Measurements from ENCODE around the gene LRRC75B.
"Not testable (repeated sequence)": the region's sequence is repeated elsewhere in the genome, so short reads cannot be mapped to it uniquely, and the experiment has no call there.

The LRRC75B gene

DNA sequence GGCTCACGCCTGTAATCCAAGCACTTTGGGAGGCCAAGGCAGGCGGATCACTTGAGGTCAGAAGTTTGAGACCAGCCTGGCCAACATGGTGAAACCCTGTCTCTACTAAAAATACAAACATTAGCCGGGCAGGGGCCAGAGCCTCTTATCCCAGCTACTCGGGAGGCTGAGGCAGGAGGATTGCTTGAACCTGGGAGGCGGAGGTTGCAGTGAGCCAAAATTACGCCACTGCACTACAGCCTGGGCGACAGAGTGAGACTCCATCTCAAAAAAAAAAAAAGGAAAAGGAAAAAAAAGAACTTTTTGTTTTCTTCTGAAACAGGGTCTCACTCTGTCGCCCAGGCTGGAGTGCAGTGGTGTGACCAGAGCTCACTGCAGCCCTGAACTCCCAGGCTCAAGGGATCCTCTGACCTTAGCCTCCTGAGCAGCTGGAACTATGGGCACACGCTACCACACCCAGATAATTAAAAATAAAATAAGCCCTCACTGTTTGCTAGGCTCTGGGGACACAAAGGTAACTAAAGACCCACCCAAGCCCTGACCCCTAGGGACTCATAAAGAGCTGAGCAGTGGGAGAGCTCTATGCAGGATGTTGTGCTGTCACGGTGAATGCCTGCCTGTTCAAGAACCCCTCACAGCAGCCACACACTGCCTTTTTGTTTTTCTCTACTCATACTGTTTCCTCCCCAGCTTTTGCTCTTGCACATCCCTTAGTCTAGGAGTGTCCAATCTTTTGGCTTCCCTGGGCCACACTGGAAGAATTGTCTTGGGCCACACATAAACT lies 40.2 kb downstream of the LRRC75B start:
- not testable (repeated sequence) for DNase-seq

DNA sequence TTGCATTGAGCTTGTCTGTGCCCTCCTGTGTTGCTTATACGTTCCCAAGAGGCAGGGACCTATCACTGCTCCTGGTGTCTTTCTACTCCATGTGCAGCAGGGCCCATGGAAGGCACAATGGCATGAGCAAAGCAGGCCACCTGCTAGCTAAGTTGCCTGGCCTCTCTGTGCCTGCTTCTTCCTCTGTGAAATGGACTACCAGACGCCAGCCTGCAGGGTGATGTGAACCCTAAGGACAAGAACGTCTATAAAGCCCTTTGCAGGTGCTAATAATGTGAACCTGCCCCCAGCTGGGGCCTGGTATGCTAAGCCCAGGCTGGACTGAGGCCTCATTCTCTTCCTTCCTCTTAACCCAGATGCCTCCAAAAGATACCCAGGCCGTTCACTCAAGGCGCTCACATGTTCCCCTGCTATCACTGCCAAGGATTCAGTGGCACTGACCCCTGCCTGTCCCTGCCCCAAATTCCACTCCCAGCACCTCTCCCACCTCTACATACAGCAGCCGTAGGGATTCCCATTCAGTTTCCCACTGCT lies 41.9 kb downstream of the LRRC75B start:
- no peak for DNase-seq

DNA sequence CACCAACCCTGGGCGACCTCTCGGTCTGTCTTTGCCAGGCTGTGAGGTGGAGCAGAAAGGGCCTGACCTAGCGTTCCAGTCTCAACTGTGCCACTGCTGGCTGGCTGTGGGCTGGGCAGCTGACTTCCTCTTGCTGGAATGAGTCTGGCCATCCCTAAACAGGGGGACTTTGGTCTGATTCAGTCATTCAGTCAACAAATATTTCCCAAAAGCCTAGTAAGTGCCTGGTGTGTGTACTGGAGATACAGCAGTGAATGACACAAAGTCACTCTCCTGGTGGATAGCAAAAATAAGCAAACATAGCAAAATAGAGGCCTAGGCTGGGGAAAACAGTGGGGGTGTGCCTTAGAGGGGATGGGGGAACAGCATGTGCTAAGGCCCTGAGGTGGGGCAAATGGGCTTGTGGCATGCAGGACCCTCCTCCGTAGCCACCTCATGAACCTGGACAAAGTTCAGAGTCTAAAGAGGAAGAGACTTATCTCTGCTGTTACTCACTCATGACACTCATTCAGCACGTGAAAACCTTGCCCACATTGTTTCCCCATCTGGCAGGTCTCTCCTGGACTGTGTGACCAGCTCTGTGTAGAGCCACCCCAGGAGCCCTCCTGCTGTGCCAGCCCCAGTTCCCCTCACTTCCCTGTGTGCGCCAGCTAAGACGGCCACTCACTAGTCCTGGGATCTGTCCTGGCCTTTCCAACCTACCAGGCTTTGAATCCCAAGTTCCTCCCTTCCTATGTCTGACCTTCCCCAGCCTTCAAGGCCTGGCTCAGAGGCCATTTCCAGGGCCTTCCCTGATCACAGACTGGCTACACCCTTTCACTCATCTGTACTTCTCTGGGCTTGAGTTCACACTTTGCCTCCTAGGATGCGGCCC lies 42.6 kb downstream of the LRRC75B start:
- no peak for DNase-seq

DNA sequence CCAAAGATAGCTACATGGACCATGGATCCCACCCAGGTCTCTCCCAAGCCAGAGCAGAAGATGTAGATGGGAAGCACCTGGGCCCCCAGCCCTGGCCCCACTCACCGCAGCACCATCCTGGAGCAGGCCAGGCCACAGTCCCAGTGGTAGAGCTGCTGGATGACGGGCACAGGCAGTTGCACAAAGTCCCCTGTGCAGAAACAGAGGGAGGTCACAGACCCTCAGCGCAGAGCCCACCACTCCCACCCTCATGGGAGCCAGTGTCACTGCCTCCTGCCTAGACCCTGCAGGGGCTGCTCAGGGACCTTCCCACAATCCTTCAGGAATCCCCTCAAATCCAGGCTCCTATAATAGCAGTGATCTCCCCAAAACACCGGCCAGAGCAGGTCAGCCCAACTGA lies 44.1 kb downstream of the LRRC75B start:
- DNase-seq: no peak

DNA sequence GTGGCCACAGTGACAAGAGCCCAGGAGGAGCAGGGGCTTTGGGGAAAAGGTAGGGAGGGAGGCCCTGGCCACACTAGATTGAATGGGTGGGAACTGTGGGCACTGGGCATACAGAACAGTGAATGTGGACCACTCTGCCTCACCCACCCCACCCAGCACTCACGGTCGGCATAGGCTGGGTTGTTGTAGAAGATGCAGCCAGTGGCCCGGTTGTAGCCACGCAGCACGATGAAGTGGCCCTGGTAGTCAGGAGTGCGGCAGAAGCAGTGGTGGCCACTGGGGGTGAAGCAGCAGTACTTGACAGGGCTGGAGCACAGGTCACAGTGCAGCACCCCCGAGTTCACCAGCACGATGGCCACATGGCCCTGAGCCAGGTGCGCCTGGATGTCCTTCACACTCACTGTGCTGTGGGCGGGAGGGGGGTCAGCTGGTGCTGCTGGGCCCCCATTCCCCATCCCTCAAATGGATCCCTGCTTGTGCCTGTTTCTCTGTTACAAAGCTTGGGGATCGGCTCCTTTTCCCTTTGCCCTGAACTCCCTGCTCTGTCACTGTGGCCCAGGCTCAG lies 49.1 kb downstream of the LRRC75B start:
- no peak for DNase-seq

DNA sequence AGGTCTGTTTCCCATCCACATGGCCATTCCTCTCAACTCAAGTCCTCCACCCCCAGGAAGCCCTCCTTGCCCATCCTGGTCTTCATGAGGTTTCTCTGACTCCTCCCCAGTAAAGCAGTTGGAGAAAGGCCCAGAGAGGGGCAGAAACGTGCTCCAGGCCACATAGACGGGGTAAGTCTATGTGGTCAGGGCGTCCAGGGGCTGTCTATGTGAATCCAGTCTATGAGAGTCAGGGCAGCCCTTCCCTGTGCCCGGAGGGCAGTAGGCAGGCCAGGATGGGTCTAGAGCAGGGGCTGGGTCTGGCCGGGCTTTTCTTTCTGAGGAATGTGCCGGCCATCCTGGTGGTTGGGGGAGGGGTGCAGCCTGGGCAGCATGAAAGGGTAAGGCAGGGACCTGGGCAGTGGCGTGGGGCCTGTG lies 49.7 kb downstream of the LRRC75B start:
- DNase-seq: no peak

DNA sequence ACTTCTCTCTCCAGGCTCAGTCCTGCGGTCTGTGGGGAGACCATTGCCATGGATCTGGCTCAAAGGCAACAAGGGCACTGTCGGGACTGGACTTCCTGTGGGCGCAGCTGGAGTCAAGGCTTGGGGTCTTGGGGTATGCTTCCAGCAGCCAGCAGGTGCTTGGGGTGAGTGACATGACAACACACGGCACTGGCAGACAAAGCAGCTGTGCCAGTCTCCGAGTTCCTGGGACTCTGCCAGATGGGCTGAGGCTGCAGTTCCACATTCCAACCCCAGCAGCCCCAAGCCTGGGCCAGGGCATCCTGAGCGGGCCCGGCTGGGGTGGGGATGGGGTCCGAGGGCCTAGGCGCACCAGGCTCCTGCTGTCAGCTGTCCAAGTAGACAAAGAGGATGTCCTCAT lies 50.2 kb downstream of the LRRC75B start:
- DNase-seq: no peak

DNA sequence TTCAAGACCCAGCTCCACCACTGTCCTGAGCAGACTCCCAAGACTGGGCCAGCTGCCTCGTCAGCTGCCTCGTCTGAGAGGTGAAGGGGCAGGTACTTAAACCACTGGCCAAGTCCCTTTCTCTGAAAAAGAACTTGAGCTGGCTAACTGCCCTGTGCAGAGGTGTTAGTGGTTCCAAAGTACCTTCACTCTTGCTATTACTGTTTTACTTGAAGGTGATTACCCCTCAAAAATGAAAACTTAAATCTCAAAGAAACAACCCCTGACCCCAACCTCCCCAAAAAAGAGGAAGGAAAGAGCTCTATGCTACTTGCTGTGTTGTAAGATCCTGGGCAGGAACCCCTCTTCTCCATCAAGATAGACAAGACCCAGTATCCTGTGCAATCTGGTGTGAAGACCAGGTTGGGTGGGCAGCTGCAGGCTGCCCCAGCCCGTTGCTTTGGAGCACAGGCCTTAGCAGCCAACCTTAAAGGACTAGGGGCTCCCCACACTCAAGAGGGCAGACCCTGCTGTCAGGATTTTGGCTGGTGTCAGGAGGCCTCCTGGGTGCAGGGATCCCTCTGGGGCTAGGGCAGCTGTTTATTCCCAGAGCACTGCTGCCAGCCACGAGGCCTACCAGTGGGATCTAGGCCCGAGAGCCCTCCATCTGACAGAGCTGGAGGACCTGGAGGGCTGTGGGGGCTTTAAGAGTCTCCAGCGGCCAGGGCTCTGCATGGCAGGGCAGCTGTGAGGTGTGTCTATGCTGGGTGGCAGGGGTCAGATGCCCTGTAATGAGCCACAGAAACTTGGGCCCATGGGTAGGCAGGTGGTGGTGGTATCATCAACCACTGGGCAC lies 51.0 kb downstream of the LRRC75B start:
- no peak for DNase-seq

DNA sequence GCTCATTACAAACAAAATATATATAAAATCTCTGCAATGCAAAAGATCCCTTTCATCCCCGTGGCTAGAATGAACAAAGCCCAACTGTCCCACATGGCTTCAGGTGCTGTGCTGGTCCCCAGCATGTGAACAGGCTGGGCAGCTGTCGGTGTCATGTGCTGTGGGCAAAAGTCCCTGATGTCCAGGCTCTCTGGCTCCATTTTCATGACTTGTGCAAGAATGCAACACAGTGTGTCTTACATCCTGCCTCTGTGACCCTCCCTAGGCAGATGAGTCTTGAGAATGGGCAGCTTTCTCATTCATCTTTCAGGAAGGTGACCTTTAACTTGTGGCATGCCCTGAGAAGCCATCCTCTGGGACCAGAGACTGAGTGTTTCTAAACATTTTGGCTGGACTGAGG lies 52.4 kb downstream of the LRRC75B start:
- no peak for DNase-seq

DNA sequence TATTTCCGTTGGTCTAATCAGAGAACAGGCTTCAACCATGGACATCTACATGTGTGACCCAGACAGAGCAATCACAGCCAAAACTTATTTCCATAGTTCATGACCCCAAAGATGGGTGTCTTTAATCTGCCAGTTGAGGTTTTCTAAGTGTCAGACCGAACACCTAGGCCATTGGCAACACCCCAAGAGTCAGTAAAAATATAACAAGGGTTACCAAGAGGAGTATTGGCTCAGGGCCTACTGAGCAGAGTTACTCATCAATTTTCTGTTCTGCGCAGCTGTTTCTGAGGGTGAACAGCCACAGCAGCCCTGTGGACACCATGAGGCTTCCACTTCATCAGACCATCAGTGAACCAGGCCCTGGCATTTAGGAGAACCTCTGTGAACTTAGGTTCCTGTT lies 56.8 kb downstream of the LRRC75B start:
- DNase-seq: no peak
